GM12801 (cell line): ENCODE measurements around the gene TICRR.

ENCODE experiments used
- TF ChIP-seq, protein P1 (sequence below): IDR thresholded peaks from one replicate; pipeline ENCODE4 v1.5.1; 2011; ENCODE audit warnings: control low read depth; ENCODE audit not compliant: insufficient read length; ENCODE audit errors: extremely low read depth

Gene TICRR

DNA sequence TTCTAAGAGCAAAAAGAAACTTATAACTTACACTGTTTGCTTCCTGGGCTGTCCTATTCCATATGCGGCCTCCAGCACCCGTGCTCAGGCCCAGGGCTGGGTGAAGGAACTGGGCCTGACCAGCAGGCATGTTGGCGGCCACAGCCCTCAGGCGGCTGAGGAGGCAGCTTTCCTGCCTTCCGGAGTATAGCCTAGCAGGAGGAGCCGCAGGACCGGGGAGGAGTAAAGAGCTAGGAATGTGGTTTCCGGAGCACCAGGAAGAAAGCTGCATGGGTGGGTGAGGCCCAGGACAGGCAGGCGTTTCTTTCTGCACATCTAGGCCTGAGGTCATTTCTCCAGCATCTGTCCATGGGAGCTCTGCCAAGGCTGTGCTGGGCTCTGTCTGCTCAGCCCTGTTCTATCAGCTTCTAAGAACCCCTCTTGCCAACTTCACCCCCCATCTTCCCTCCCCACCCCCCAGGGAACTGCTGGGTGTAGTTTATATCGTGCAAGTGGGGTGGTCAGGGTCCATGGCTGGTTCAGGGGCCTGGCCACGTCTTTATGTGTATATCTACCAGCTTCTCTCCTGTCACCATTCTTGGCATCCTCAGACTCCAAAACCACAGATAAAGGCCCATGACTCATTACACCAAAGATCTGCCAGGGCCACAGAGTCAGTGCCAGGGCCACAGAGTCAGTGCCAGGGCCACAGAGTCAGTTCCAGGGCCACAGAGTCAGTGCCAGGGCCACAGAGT lies 87.8 kb downstream of the TICRR start:
- TF ChIP-seq, protein P1, sequence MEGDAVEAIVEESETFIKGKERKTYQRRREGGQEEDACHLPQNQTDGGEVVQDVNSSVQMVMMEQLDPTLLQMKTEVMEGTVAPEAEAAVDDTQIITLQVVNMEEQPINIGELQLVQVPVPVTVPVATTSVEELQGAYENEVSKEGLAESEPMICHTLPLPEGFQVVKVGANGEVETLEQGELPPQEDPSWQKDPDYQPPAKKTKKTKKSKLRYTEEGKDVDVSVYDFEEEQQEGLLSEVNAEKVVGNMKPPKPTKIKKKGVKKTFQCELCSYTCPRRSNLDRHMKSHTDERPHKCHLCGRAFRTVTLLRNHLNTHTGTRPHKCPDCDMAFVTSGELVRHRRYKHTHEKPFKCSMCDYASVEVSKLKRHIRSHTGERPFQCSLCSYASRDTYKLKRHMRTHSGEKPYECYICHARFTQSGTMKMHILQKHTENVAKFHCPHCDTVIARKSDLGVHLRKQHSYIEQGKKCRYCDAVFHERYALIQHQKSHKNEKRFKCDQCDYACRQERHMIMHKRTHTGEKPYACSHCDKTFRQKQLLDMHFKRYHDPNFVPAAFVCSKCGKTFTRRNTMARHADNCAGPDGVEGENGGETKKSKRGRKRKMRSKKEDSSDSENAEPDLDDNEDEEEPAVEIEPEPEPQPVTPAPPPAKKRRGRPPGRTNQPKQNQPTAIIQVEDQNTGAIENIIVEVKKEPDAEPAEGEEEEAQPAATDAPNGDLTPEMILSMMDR = no peak

DNA sequence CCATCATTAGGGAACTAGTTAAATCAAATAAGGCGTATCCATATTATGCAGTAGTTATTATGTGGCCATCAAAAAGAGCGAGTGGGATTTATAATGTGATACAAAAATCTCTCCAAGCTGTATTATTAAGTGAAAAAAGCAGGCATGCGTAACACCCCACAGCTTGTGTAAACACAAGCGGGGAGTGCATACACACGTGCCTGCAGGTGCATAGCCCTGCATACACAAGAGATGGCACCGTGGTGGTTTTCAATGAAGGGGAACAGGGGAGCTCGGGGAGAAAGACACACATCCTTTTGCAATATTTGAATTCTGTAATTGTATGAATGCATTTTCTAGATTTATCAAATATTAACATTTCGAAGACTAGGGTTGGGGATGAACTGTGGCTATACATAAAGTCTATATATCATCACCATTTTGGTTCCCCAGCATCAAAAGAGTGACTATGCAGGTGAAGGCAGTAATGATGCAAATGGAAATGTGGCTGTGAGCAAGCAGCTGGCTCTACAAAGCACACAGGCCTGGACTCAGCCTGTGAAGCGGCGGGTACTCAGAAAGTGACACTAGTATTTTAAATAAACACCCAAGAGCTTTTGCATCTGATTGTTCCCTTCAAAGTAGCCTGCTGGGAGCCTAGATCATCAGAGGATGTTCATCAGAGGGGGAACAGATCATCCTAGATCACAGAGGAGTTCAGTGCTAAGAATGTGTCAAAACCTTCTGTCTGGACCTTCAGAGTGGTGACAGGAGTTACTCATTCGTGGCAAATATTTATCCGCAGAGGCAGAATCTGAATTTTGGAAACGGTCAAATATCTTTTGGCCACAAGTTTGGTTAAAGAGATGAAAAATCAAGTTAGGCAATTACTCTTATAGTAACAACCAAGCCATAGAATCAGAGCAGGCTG lies 89.4 kb downstream of the TICRR start:
- TF ChIP-seq, protein P1 = no peak

DNA sequence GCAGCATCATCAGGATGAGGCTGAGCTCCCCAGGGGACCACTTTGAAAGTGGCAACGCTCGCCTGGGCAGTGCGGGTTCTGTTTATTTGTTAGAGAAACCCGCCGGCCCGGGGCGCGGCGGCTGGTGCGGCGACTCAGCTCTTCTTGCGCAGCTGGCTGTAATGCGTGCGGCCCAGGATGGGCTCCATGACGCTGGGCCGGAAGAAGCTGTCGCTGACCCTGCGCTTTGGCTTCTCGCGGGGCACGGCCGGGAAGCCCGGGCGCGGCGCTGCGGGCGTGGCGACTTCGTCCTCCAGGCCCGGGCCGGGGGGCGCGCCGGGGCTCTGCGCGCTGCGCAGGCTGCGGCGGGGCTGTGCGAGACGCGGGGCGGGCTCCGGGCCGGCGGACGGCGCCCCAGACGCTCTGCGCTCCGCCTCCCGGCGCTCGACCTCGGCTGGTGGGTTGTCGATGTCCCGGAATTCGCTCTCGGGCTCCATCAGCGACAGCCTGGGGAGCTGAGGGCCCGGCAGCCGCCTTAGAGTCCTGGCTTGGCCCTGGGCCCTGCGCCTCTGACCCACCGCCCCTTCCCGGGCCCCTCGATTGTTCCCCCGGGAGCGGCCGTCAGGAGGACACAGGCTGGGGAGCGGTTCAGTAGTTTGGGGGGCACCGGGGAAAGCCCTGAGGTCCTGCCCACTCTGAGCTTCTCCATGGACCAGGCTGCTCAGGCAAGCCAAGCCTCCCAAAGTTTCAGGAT lies 90.3 kb downstream of the TICRR start:
- TF ChIP-seq, protein P1 = no peak

DNA sequence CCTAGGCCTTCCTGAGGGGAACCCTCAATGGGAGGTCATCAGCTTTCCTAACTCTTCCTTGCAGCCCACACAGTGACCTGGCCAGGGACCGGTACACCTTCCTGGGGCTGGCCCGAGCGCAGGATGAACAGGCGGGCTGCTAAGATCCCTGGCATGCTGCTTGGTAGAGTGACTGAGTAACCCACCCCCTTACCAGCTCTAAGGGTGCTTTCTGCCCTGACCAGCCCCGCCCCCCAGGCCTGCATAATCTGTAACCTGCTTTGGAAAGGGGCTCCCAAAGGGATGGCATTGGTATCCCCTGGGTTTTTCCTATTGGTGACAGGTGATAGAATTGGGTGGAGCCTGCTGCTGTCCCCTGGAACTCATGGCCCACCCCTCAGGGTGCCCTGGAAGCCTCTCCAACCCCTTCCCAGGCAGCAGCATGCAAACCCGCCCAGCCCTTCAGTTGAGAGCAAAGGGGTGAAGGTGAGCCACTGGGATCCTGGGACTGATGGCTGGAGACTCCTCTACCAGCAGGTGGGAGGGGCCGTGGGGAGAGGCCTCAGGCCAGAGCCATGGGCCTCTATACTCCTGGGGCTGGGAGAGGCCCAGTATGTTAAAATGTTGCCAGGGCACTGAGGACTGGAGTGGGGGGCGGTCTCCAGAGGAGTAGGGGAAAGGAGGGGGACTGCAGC lies 91.1 kb downstream of the TICRR start:
- TF ChIP-seq, protein P1 = no peak

DNA sequence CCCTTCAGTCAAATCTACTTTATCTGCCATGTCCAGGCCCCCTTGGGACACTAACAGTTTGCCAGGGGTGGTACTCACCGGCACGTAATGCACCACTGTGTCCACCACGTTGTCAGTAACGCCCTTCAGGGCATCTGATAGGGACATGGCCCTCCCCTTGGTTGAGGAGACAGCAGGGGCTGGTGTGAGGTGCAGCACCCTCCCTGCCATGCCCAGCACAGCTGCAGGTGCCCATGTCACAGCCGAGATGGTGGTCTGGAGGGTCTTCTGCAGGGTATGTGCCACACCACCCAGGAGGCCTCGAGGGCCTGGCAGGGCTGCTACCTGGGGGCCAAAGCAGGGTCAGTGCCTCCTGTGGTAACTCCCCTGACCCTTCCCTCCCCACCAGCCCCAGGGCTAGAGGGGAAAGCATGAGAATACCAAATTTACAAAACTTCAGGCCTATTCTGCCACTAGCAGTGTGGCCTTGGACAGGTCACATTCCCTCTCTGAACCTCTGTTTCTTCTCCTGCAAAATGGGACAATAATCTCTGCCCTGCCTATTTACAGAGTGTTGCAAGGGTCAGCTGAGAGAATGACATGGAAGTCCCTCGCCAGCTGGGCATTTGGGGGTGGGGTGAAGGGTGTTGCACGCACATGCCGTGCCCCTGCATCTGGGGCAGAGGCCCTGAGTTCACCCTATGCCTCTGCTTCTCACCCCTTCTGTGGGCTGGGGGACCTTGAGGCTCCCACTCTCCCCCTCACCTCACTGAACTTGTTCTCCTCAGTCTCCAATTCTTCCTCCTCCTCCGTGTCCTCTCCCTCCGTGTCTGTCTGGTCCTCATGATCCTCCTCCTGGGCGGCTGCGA lies 91.8 kb downstream of the TICRR start:
- TF ChIP-seq, protein P1 = no peak

DNA sequence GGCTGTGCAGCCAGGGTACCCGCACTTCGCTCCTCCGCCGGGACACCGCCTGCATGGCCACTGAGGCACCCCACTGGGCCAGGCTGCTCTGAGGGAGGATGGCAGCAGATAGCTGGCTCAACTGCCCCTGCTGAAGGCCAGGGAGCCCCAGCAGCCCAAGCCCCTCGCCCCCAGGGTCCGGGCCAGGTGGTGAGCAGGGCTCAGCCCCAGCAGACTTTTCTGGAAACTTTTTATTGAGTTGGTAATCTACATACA lies 92.4 kb downstream of the TICRR start:
- TF ChIP-seq, protein P1 = no peak
